Muscle layer of colon (tissue), 2 donors: ENCODE data around the gene AICDA.
"Not testable (repeated sequence)": the region's sequence is repeated elsewhere in the genome, so short reads cannot be mapped to it uniquely, and the experiment has no call there.

Experiments
- H3K27ac ChIP-seq: one replicate; pipeline ENCODE4 v1.7.0; 2013; ENCODE audit warnings: low read depth, mild to moderate bottlenecking, low read length, moderate library complexity
- H3K27me3 ChIP-seq, 2 donors: one replicate each; pipeline ENCODE4 v1.7.0; 2013; ENCODE audit warnings: low read length in 2 of 2, mild to moderate bottlenecking in 2 of 2; ENCODE audit not compliant: insufficient read depth in 2 of 2, control insufficient read depth in 1 of 2
- H3K36me3 ChIP-seq: one replicate; pipeline ENCODE4 v1.7.0; 2013; ENCODE audit warnings: mild to moderate bottlenecking, low read length; ENCODE audit not compliant: insufficient read depth
- H3K4me1 ChIP-seq: one replicate; pipeline ENCODE4 v1.7.0; 2013; ENCODE audit warnings: mild to moderate bottlenecking, low read length; ENCODE audit not compliant: insufficient read depth
- H3K4me3 ChIP-seq, 2 donors: one replicate each; pipeline ENCODE4 v1.7.0; 2013; ENCODE audit warnings: low read length in 2 of 2, low read depth in 1 of 2, mild to moderate bottlenecking in 1 of 2, moderate library complexity in 1 of 2
- H3K9ac ChIP-seq: one replicate; pipeline ENCODE4 v1.7.0; 2013; ENCODE audit warnings: low read length
- H3K9me3 ChIP-seq: one replicate; pipeline ENCODE4 v1.7.0; 2013; ENCODE audit warnings: mild to moderate bottlenecking, low read length
- donor health status: abdominal sarcoma.
- donor health status: Adenocarcinoma of cecum.

The AICDA gene

GRCh38 chr12:8637666-8638065 is 25.0 kb upstream of the AICDA start:
- Histone ChIP-seq H3K4me1 (no peaks in the 10 kb centered on the region), H3K9ac (no peak overlapping the region), H3K4me3 (no peak overlapping the region), H3K36me3 (no peaks in the 10 kb centered on the region), H3K27me3 (no peaks in the 10 kb centered on the region), H3K9me3 (no peaks in the 10 kb centered on the region), H3K27ac (no peak overlapping the region)

DNA sequence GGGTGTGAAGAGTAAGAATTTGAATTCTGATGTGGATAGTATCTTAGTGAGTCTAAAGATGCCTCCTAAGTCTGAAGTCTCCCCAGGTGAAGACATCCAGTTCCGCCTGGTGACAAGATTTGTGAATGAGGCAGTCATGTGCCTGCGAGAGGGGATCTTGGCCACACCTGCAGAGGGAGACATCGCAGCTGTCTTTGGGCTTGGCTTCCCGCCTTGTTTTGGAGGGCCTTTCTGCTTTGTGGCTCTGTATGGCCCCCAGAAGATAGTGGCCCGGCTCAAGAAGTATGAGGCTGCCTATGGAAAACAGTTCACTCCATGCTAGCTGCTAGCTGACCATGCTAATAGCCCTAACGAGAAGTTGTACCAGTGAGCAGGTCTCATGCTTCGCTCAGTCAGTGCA is 24.6 kb upstream of the AICDA start:
- H3K9ac ChIP-seq, result no peak overlapping the region
- H3K9me3 ChIP-seq, result no peaks in the 10 kb centered on the region
- no peaks in the 10 kb centered on the region for H3K27me3 ChIP-seq
- no peak overlapping the region for H3K27ac ChIP-seq
- H3K4me3 ChIP-seq, result no peak overlapping the region
- no peaks in the 10 kb centered on the region for H3K36me3 ChIP-seq
- no peaks in the 10 kb centered on the region for H3K4me1 ChIP-seq

- Histone ChIP-seq H3K4me1 (no peaks in the 10 kb centered on the region), H3K9ac (no peak overlapping the region), H3K27me3 (no peaks in the 10 kb centered on the region), H3K36me3 (no peaks in the 10 kb centered on the region), H3K9me3 (no peaks in the 10 kb centered on the region), H3K27ac (no peak overlapping the region), H3K4me3 (no peak overlapping the region)
Measured at GRCh38 chr12:8636581-8636980, 23.9 kb upstream of the AICDA start.

GRCh38 chr12:8636007-8636346 is 23.3 kb upstream of the AICDA start:
- not testable (repeated sequence) for H3K27ac ChIP-seq, H3K36me3 ChIP-seq, H3K4me3 ChIP-seq, H3K4me1 ChIP-seq, H3K9me3 ChIP-seq, H3K9ac ChIP-seq, H3K27me3 ChIP-seq

DNA sequence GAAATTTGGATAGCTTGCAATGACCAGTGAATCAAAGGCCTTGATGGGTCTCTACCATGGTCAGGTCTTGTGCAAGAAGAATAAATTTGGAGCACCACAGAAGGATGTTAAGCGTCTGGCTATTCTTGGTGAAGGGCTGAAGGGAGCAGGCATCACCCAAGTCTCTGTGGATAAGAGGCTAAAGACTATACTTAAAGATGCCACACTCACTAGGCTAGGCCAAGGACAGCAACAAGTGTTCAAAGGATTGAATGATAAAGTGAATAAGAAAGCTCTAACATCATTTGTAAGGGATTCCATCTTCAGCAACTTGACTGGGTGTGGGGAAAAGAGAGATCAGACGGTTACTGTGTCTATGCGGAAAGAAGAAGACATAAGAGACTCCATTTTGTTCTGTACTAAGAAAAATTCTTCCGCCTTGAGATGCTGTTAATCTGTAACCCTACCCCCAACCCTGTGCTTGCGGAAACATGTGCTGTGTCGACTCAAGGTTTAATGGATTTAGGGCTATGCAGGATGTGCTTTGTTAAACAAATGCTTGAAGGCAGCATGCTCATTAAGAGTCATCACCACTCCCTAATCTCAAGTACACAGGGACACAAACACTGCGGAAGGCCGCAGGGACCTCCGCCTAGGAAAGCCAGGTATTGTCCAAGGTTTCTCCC is 22.8 kb upstream of the AICDA start:
- not testable (repeated sequence) for H3K36me3 ChIP-seq, H3K4me1 ChIP-seq, H3K27ac ChIP-seq, H3K4me3 ChIP-seq, H3K9me3 ChIP-seq, H3K27me3 ChIP-seq, H3K9ac ChIP-seq

DNA sequence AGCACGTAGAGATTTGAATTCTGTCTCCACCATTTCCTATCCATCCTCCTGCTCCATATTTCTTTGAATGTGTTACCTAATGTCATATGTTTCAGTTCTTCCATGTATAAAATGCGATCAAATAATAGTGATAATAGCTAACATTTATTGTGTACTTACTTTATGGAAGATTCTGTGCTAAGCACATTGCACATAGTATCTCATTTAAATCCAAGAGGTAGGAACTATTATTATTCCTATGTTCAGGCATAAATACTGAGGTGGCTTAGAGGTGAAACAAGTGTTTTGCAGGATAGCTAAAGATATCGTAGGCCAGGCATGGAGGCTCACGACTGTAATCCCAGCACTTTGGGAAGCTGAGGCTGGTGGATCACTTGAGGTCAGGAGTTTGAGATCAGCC is 17.5 kb upstream of the AICDA start:
- Histone ChIP-seq H3K36me3 (no peaks in the 10 kb centered on the region), H3K27ac (no peak overlapping the region), H3K9ac (no peak overlapping the region), H3K4me3 (no peak overlapping the region), H3K27me3 (no peaks in the 10 kb centered on the region), H3K9me3 (no peaks in the 10 kb centered on the region), H3K4me1 (no peaks in the 10 kb centered on the region)

DNA sequence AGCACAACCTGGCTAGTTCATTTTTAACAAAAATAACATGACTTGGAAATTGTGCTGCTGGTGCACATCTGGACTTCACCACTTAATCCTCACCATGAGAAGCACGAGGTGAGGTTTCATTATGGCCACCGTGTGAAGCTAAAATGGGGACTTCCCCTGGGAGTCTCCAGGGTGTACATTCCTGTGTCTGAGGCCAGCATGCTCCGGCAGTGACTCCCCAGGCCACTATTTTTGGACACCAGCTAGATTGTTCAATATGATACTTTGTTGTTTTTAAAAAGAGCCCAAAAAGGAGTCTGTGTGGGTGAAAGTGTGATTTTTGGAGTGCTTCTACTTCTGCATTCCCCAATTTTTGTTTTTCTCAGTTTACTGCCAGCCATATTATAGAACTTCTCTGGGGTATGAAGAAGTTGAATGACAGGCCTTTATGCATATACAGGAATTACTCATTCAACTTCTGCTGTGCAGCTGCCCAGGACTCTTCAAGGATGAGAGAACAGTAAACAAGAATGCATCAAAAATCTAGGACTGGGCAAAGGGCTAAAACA is 16.9 kb upstream of the AICDA start:
- Histone ChIP-seq H3K27me3 (no peaks in the 10 kb centered on the region), H3K9ac (no peak overlapping the region), H3K4me3 (no peak overlapping the region), H3K4me1 (no peaks in the 10 kb centered on the region), H3K36me3 (no peaks in the 10 kb centered on the region), H3K9me3 (no peaks in the 10 kb centered on the region), H3K27ac (no peak overlapping the region)

DNA sequence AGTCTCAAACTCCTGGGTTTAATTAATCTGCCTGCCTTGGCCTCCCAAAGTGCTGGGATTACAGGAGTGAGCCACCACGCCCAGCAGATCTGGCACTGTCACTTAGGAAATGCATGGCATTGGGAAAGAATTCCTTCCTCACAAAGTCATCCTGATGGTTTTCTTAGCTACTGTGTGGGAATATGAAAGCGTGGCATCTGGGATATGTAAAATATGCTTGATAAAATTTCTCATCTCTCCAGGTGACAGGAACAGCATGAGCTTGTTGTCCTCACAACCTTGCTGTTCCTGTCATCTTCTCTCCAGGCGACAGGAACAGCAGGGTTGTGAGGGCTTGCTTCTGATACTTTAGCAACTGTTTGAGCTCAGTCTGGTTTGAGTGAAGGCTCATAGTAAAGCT is 16.1 kb upstream of the AICDA start:
- Histone ChIP-seq H3K4me3 (no peak overlapping the region), H3K4me1 (no peaks in the 10 kb centered on the region), H3K27ac (no peak overlapping the region), H3K9me3 (no peaks in the 10 kb centered on the region), H3K36me3 (no peaks in the 10 kb centered on the region), H3K9ac (no peak overlapping the region), H3K27me3 (no peaks in the 10 kb centered on the region)

- H3K4me3 ChIP-seq, result not testable (repeated sequence)
Measured at GRCh38 chr12:8624750-8625149, 12.1 kb upstream of the AICDA start.

DNA sequence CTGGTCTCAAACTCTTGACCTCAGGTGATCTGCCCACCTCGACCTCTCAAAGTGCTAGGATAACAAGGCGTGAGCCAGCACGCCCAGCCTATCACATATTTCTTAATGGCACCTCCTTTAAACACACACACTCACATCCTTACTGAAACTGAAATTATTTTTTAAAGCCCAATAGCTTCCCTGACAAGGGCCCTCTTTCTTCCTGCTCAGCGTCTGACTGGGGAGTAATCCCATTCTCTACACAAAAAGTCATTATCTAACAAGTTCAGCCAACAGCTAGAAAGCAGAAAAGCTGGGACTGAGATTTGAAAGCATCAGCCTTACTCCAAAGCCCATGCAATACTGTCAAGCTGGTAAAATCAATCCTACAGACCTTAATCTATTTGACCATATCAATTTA is 10.0 kb upstream of the AICDA start:
- Histone ChIP-seq H3K4me3 (no peak overlapping the region), H3K27ac (no peak overlapping the region), H3K9ac (no peak overlapping the region), H3K9me3 (no peaks in the 10 kb centered on the region), H3K27me3 (no peaks in the 10 kb centered on the region), H3K4me1 (no peaks in the 10 kb centered on the region), H3K36me3 (no peaks in the 10 kb centered on the region)

More at GRCh38 chr12:8624750-8625149, 12.1 kb upstream of the AICDA start:
- not testable (repeated sequence) for H3K27ac ChIP-seq, H3K36me3 ChIP-seq, H3K9ac ChIP-seq, H3K9me3 ChIP-seq, H3K27me3 ChIP-seq, H3K4me1 ChIP-seq

GRCh38 chr12:8615206-8615605 is 2.5 kb upstream of the AICDA start:
- no peak overlapping the region for H3K27ac ChIP-seq
- no peak overlapping the region for H3K4me3 ChIP-seq
- no peaks in the 10 kb centered on the region for H3K27me3 ChIP-seq
- H3K36me3 ChIP-seq, result no peaks in the 10 kb centered on the region
- H3K4me1 ChIP-seq, result no peaks in the 10 kb centered on the region
- H3K9me3 ChIP-seq, result no peaks in the 10 kb centered on the region
- H3K9ac ChIP-seq, result no peak overlapping the region

- not testable (repeated sequence) for H3K9me3 ChIP-seq, H3K4me3 ChIP-seq, H3K27ac ChIP-seq, H3K9ac ChIP-seq, H3K36me3 ChIP-seq, H3K4me1 ChIP-seq, H3K27me3 ChIP-seq
Measured at GRCh38 chr12:8613881-8614280, 1.2 kb upstream of the AICDA start.
